Brain microvascular endothelial cell (primary cell): ENCODE measurements around the gene MORC1.

ENCODE experiments used
- DNase-seq: peaks from one replicate; pipeline ENCODE4 v3.0.0-alpha.2; 2020
- H3K27ac ChIP-seq: fragments of 250-450 bp; sonication (Bioruptor Pico); 2 replicates; pipeline ENCODE4 v1.5.1; 2020; ENCODE audit warnings: mild to moderate bottlenecking, moderate library complexity
- H3K27me3 ChIP-seq: fragments of 250-450 bp; sonication (Bioruptor Pico); replicated peaks from 2 replicates; pipeline ENCODE4 v1.5.1; 2020; ENCODE audit warnings: mild to moderate bottlenecking
- H3K36me3 ChIP-seq: fragments of 250-450 bp; sonication (Bioruptor Pico); replicated peaks from 2 replicates; pipeline ENCODE4 v1.5.1; 2020; ENCODE audit warnings: mild to moderate bottlenecking
- H3K4me3 ChIP-seq: 2 replicates; pipeline ENCODE4 v1.5.1; 2011; ENCODE audit warnings: low read depth, mild to moderate bottlenecking, control low read depth, low read length, moderate library complexity
- CTCF ChIP-seq: IDR thresholded peaks from 2 replicates; pipeline ENCODE4 v1.5.1; 2011; ENCODE audit warnings: low read depth, mild to moderate bottlenecking, moderate library complexity, low read length, control low read depth, inconsistent platforms; ENCODE audit errors: missing control alignments
- in situ Hi-C: cut with HindIII; loops from 2 replicates; pipeline ENCODE4 v1.10.0; 2017; ENCODE audit warnings: low sequenced_read_pairs, low pct_ligation_motif_present

The MORC1 gene

DNA sequence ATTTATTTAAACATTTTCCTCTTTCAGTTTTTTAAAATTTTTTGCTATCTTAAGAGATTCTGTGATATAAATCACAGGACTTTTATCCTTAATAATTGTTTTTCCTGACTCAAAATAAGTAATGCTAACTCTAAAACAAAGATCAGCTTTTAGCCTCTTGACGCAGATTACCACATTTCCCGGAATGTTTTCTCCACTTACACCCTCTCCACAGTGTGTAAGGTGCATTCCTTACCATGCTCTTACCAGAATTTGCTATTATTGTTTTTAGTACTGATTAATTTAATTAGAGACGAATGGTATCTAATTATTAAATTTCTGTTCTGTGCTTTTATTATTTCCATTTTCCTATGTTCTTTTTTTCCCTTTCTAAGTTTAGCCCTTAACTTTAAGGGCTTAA lies 199.1 kb downstream of the MORC1 start:
- H3K4me3 ChIP-seq = no peak overlapping the region
- no peak for TF ChIP-seq CTCF
- H3K27me3 ChIP-seq = no peaks in the 10 kb centered on the region
- H3K36me3 ChIP-seq = no peaks in the 10 kb centered on the region
- H3K27ac ChIP-seq = no peak overlapping the region
- no peak for DNase-seq
- in situ Hi-C loops = no loop called here

- peak; percentile 91 for TF ChIP-seq CTCF
- Histone ChIP-seq H3K36me3 (no peaks in the 10 kb centered on the region), H3K27ac (no peak overlapping the region), H3K4me3 (no peak overlapping the region), H3K27me3 (no peaks in the 10 kb centered on the region)
- in situ Hi-C loops = no loop called here
- DNase-seq = peak; percentile 61
Observed at GRCh38 chr3:108914774-108915641, 202.9 kb downstream of the MORC1 start.

GRCh38 chr3:108909799-108910198 lies 208.1 kb downstream of the MORC1 start:
- TF ChIP-seq CTCF = no peak
- Histone ChIP-seq H3K36me3 (no peaks in the 10 kb centered on the region), H3K4me3 (no peak overlapping the region), H3K27me3 (no peaks in the 10 kb centered on the region), H3K27ac (no peak overlapping the region)
- in situ Hi-C loops = no loop called here
- no peak for DNase-seq
